Mucosa of descending colon (tissue), 3 donors: ENCODE data around the gene SNRPA1. TPM values are rescaled to one million over a fixed set of nuclear protein-coding genes. Genes with fewer than 3 reads are reported as not detected.

Experiments
- ATAC-seq: fragments of 200-7000 bp; cut with Tn5 transposase; one replicate; pipeline ENCODE4 v1.9.1; 2020; ENCODE audit warnings: mild to moderate bottlenecking, moderate library complexity
- DNase-seq, 3 donors: peaks; one replicate each; pipeline ENCODE4 v3.0.0-alpha.2; 2020
- H3K36me3 ChIP-seq: fragments of 200-600 bp; one replicate; pipeline ENCODE4 v1.8.0; 2021; ENCODE audit warnings: low read depth, mild to moderate bottlenecking
- H3K4me1 ChIP-seq: fragments of 200-600 bp; one replicate; pipeline ENCODE4 v1.8.0; 2021; ENCODE audit warnings: low read depth, mild to moderate bottlenecking
- H3K4me3 ChIP-seq: fragments of 200-600 bp; one replicate; pipeline ENCODE4 v1.8.0; 2021; ENCODE audit warnings: mild to moderate bottlenecking
- H3K9me3 ChIP-seq: fragments of 200-600 bp; one replicate; pipeline ENCODE4 v1.8.0; 2021; ENCODE audit warnings: mild to moderate bottlenecking
- CTCF ChIP-seq: fragments of 200-600 bp; IDR thresholded peaks from one replicate; pipeline ENCODE4 v1.8.0; 2022; ENCODE audit warnings: antibody characterized with exemption, mild to moderate bottlenecking
- intact Hi-C, 2 donors: fragments of 100-400 bp; cut with DNase I in 1 of 2; cut with micrococcal nuclease in 1 of 2; formaldehyde crosslinking; loops; one replicate each; pipeline versions ENCODE4 v1.11.0 to v1.11.1; 2022; cut with DNase I, micrococcal nuclease
- total RNA-seq, 3 donors: library from RNA; stranded (reverse); fragmentation: NEBNext Ultra II Directional in 2 of 3; extraction: Animal tissue kit (Norgen Biotek cat#: 25700) in 2 of 3; gene quantifications; one replicate each; pipeline versions ENCODE4 v1.2.1 to v1.2.4, GENCODE V29; 2021 to 2023
- donor health status: DM: no; HTN: no; CAD: no; lungs with moderate emphysema.
- donor health status: DM: no; HTN: no; CAD: no.
- donor health status: DM: no; HTN: yes; CAD: no.

Gene SNRPA1
- total RNA-seq, 3 donors from 2014 or later = 41.5 to 55.1 (median 52.1) TPM

GRCh38 chr15:101256757-101257156, 38.3 kb downstream of the SNRPA1 start:
- Histone ChIP-seq H3K36me3 (no peaks in the 10 kb centered on the region), H3K9me3 (no peaks in the 10 kb centered on the region), H3K4me1 (no peaks in the 10 kb centered on the region), H3K4me3 (no peak overlapping the region)
- intact Hi-C loops = loop anchor here (5.0 to 10.0 kb wide), 2 partner anchors 169 to 342 kb away; partner anchors contain the start of gene LRRK1 (in 1 of the 2)
- DNase-seq (no peak), ATAC-seq (no peak)
- peak; percentile 21 for TF ChIP-seq CTCF

- no peaks in the 10 kb centered on the region for H3K36me3 ChIP-seq
- TF ChIP-seq CTCF = no peak
- no peak for DNase-seq
- no peak for ATAC-seq
- no peaks in the 10 kb centered on the region for H3K4me1 ChIP-seq
- H3K4me3 ChIP-seq = no peak overlapping the region
- H3K9me3 ChIP-seq = no peaks in the 10 kb centered on the region
- intact Hi-C loops = loop anchor here (5.0 to 10.0 kb wide), 2 partner anchors 168 to 341 kb away; partner anchors contain the start of gene LRRK1 (in 1 of the 2)
Measured at GRCh38 chr15:101255615-101256241, 39.3 kb downstream of the SNRPA1 start.

GRCh38 chr15:101255051-101255395, 40.0 kb downstream of the SNRPA1 start:
- Histone ChIP-seq H3K9me3 (no peaks in the 10 kb centered on the region), H3K4me1 (peaks cover 6% of the 10 kb centered on the region), H3K4me3 (no peak overlapping the region), H3K36me3 (no peaks in the 10 kb centered on the region)
- ATAC-seq (no peak), DNase-seq (no peak)
- intact Hi-C loops = loop anchor here (5.0 to 10.0 kb wide), 2 partner anchors 168 to 340 kb away; partner anchors contain the start of gene LRRK1 (in 1 of the 2)
- TF ChIP-seq CTCF = no peak

GRCh38 chr15:101254157-101255050, 40.6 kb downstream of the SNRPA1 start:
- Histone ChIP-seq H3K9me3 (no peaks in the 10 kb centered on the region), H3K4me1 (peaks cover 8% of the 10 kb centered on the region), H3K4me3 (no peak overlapping the region), H3K36me3 (no peaks in the 10 kb centered on the region)
- ATAC-seq (no peak), DNase-seq (no peak)
- TF ChIP-seq CTCF = no peak
- intact Hi-C loops = loop anchor here (5.0 to 10.0 kb wide), 2 partner anchors 167 to 340 kb away; partner anchors contain the start of gene LRRK1 (in 1 of the 2)

- Histone ChIP-seq H3K36me3 (no peaks in the 10 kb centered on the region), H3K4me3 (no peak overlapping the region), H3K4me1 (peaks cover 8% of the 10 kb centered on the region), H3K9me3 (no peaks in the 10 kb centered on the region)
- DNase-seq = no peak
- intact Hi-C loops = loop anchor here in 1 of 2 donors (10.0 kb wide), 1 partner anchor 338 kb away; the partner anchor contains the start of gene LRRK1
- no peak for ATAC-seq
- no peak for TF ChIP-seq CTCF
Measured at GRCh38 chr15:101252836-101253235, 42.2 kb downstream of the SNRPA1 start.
